GM12801 (cell line): ENCODE measurements around the gene NAA38.

Experiments used
- CTCF ChIP-seq: IDR thresholded peaks from one replicate; pipeline ENCODE4 v1.5.1; 2011; ENCODE audit warnings: control low read depth; ENCODE audit not compliant: insufficient read length; ENCODE audit errors: extremely low read depth

Gene NAA38

GRCh38 chr17:7832431-7832830 is 24.9 kb downstream of the NAA38 start:
- TF ChIP-seq CTCF: no peak

GRCh38 chr17:7831233-7831632 is 26.1 kb downstream of the NAA38 start:
- TF ChIP-seq CTCF: no peak

DNA sequence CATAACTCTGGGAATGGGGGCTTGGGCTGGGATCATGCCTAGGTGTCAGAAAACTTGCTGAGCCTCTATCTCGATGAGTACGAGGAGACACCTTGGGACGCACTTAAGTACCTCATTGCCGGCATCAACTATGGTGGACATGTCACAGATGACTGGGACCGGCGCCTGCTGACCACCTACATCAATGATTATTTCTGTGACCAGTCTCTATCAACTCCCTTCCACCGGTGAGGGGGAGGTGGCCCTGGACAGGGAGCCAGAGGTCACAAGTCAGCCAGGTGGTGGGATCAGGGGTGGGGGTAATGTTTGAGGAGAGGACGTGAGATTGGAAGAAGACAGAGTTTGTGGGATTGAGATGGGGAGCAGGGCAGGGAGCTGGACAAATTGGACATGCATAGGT is 26.7 kb downstream of the NAA38 start:
- TF ChIP-seq CTCF: no peak

DNA sequence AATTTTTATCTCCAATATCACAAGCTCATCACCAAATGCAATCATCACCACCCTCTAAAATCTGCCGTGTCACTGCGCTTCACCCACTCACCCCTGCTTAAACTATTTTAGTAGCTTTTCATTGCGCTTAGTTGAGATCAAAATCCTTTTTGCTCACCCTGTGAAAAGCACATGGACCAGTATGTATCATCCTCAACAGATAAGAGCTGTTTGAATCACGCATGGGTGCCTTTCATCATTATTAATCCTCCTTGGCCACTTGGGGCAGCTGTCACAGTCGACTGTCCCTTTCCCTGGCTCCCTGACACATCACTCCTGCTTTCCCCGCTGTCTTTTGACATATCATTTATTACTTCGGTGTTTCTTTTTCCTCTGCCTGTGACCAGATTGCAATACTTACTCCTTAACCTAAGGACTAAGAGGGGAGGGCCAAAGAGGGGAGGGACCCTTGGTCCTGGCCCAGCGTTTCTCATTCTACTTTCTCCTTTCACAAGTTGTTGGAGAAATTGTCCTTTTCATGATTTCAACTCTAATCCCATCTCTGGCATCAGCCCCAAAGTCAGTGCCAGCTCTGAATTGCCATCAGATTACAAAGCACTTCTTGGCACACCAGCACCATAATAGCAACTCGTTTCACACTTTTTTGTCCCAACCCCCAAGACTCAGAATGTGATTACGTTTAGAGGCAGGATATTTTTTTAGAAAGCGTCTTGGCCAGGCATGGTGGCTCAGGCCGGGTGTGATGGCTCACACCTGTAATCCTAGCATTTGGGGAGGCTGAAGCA is 32.0 kb downstream of the NAA38 start:
- no peak for TF ChIP-seq CTCF

- no peak for TF ChIP-seq CTCF
Measured at GRCh38 chr17:7824021-7824924, 33.1 kb downstream of the NAA38 start.

- no peak for TF ChIP-seq CTCF
Measured at GRCh38 chr17:7823581-7824001, 33.8 kb downstream of the NAA38 start.

DNA sequence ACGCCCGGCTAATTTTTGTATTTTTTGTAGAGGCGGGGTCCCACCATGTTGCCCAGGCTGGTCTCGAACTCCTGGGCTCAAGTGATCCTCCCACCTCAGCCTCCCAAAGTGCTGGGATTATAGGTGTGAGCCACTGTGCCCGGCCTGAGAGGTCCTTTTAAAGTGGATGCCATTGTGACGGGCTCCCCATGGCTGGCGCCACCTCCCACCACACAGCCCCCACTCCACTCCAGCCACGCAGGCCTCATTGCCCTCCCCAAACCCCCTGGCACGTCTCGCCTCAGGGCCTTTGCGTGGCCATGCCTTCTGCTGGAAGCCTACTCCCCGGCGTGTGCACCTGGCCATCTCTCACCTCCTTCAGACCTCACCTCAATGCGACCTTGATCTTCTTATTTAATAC is 35.2 kb downstream of the NAA38 start:
- TF ChIP-seq CTCF: no peak
